Spleen (tissue), 11 donors: ENCODE results near the gene CDIPT. TPM values are rescaled to one million over a fixed set of nuclear protein-coding genes. Genes with fewer than 3 reads are reported as not detected.
A peak's percentile ranks its signal among the peaks of the same experiment; 100 is the strongest.

Experiments used
- DNase-seq: peaks from one replicate; pipeline ENCODE4 v3.0.0-alpha.2; 2020
- H3K27ac ChIP-seq, 8 donors: fragments of 200-600 bp; sonication (generic) in 7 of 8; 1 replicate in 4 of 8; 2 replicates in 4 of 8; pipeline versions ENCODE4 v1.5.0 to v1.8.0; 2016 to 2021; ENCODE audit warnings: inconsistent platforms in 4 of 8, mild to moderate bottlenecking in 4 of 8, moderate library complexity in 1 of 8
- H3K27me3 ChIP-seq, 7 donors: fragments of 200-600 bp; sonication (generic) in 6 of 7; replicated peaks in 1 of 7; 1 replicate in 4 of 7; 2 replicates in 3 of 7; pipeline versions ENCODE4 v1.5.0 to v1.8.0; 2016 to 2021; ENCODE audit warnings: inconsistent platforms in 3 of 7, mild to moderate bottlenecking in 1 of 7
- H3K36me3 ChIP-seq, 6 donors: fragments of 200-600 bp; sonication (generic) in 5 of 6; 1 replicate in 4 of 6; 2 replicates in 2 of 6; pipeline versions ENCODE4 v1.5.0 to v1.8.0; 2016 to 2021; ENCODE audit warnings: inconsistent platforms in 2 of 6
- H3K4me1 ChIP-seq, 6 donors: fragments of 200-600 bp; sonication (generic) in 5 of 6; 1 replicate in 3 of 6; 2 replicates in 3 of 6; pipeline versions ENCODE4 v1.5.0 to v1.8.0; 2016 to 2021; ENCODE audit warnings: inconsistent platforms in 3 of 6
- H3K4me3 ChIP-seq, 8 donors: fragments of 200-600 bp; sonication (generic) in 7 of 8; 1 replicate in 4 of 8; 2 replicates in 4 of 8; pipeline versions ENCODE4 v1.5.0 to v1.8.0; 2016 to 2021; ENCODE audit warnings: inconsistent platforms in 4 of 8, mild to moderate bottlenecking in 4 of 8, moderate library complexity in 2 of 8
- H3K9me3 ChIP-seq, 8 donors: fragments of 200-600 bp; sonication (generic) in 7 of 8; 1 replicate in 4 of 8; 2 replicates in 4 of 8; pipeline versions ENCODE4 v1.5.0 to v1.8.0; 2016 to 2021; ENCODE audit warnings: inconsistent platforms in 4 of 8
- POLR2A ChIP-seq, 3 donors: fragments of 450-650 bp; IDR thresholded peaks; one replicate each; pipeline ENCODE4 v1.5.1; 2017; ENCODE audit warnings: antibody characterized with exemption in 3 of 3, mild to moderate bottlenecking in 1 of 3
- POLR2AphosphoS5 ChIP-seq, 3 donors: sonication (generic); formaldehyde crosslinking; IDR thresholded peaks; one replicate each; pipeline ENCODE4 v1.5.1; 2017; ENCODE audit warnings: antibody characterized with exemption in 3 of 3
- WGBS, 5 donors: extraction: QIAGEN DNeasy Blood & Tissue Kit in 3 of 5; methylation state at CpG; one replicate each; pipeline versions ENCODE4 v1.1.5 to v1.1.7; 2013 to 2018; 5-methylcytosine and 5-hydroxymethylcytosine counted together
- intact Hi-C: fragments of 100-400 bp; cut with DNase I; formaldehyde crosslinking; loops from one replicate; pipeline ENCODE4 v1.15.0; 2023; ENCODE audit warnings: low total_unique reads
- polyA plus RNA-seq, 3 donors: library from polyadenylated mRNA; stranded (reverse); fragments of 200-250 nt; gene quantifications; one replicate each; pipeline ENCODE4 v1.2.1, GENCODE V29; 2013
- total RNA-seq, 7 donors: library from RNA; depleted of rRNA in 3 of 7; stranded (reverse); fragments of >200 nt in 3 of 7; fragmentation: NEBNext Ultra II Directional in 4 of 7; extraction: Animal tissue kit (Norgen Biotek cat#: 25700) in 4 of 7; gene quantifications; one replicate each; pipeline versions ENCODE4 v1.1.0 to v1.2.1, GENCODE V29; 2016 to 2021
- TF ChIP-seq, protein P1 (sequence below), 11 experiments: fragments of 200-600 bp in 7 of 11; fragments of 450-650 bp in 4 of 11; sonication (generic) in 4 of 11; IDR thresholded peaks in 8 of 11; conservative IDR thresholded peaks in 3 of 11; 1 replicate in 7 of 11; 2 replicates in 4 of 11; pipeline versions ENCODE4 v1.4.0 to v1.8.0; 2016 to 2021; ENCODE audit warnings: antibody characterized with exemption in 11 of 11, inconsistent platforms in 4 of 11, mild to moderate bottlenecking in 1 of 11
- donor health status: healthy with polysubstance abuse.
- donor health status: DM: no; HTN: no; CAD: no; lungs with moderate emphysema.
- donor health status: DM: no; HTN: no; CAD: no.
- donor health status: Bipolar disorder and iron deficiency.
- donor health status: healthy.
- donor health status: DM: no; HTN: no; CAD: no.
- donor health status: DM: yes; HTN: yes; CAD: no.

The CDIPT gene
- total and polyA plus RNA-seq, 10 donors: 43.7 to 81.2 (median 65.5) TPM

DNA sequence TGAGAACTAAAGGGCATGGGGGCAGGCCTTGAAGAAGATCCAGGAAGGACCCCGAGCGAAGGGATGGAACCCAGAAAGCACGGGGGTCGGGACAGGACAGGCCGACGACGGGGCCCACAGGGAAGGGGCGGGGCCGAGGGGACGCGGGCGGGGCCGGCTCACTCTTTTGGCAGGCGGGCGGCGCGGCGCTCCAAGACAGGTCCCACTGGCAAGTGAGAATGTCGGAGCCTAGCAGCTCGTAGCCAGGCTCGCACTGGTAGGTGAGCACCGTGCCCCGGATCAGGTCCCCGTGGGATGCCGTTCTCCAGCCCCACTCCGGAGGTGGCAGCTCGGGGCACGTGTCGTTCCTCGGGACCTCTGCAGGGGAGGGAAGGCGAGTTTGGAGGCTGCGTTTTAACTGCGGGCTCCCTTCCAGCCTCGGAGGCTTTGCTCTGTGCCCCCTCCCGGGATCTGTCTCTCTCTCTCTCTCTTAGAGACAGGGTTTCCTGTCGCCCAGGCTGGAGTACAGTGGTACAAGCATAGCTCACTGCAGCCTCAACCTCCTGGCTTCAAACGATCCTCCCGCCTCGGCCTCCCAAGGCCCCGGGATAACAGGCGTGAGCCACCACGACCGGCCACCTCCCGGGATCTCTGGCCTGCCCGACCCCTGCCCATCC, 13.7 kb upstream of the CDIPT start:
- H3K4me3 ChIP-seq: peak overlapping the region; percentile 7 to 66 (median 26)
- no peak for DNase-seq
- H3K27ac ChIP-seq: no peak overlapping the region
- TF ChIP-seq POLR2A (IDR thresholded peaks at IDR 0.05) (no peak), POLR2AphosphoS5 (IDR thresholded peaks at IDR 0.05) (no peak)
- TF ChIP-seq, protein P1, sequence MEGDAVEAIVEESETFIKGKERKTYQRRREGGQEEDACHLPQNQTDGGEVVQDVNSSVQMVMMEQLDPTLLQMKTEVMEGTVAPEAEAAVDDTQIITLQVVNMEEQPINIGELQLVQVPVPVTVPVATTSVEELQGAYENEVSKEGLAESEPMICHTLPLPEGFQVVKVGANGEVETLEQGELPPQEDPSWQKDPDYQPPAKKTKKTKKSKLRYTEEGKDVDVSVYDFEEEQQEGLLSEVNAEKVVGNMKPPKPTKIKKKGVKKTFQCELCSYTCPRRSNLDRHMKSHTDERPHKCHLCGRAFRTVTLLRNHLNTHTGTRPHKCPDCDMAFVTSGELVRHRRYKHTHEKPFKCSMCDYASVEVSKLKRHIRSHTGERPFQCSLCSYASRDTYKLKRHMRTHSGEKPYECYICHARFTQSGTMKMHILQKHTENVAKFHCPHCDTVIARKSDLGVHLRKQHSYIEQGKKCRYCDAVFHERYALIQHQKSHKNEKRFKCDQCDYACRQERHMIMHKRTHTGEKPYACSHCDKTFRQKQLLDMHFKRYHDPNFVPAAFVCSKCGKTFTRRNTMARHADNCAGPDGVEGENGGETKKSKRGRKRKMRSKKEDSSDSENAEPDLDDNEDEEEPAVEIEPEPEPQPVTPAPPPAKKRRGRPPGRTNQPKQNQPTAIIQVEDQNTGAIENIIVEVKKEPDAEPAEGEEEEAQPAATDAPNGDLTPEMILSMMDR (IDR thresholded peaks at IDR 0.05 in 8 of 11, conservative IDR thresholded peaks at IDR 0.05 in 3 of 11): no peak
- peaks cover 0 to 67% (median 28%) of the 10 kb centered on the region in 7 donors for H3K27me3 ChIP-seq
- peaks cover 3 to 19% (median 16%) of the 10 kb centered on the region in 6 donors for H3K4me1 ChIP-seq
- WGBS, 5 donors: 6 to 9% (median 8%) methylated on average over 36 to 45 of the region's 45 CpGs
- intact Hi-C loops: no loop called here
- no peaks in the 10 kb centered on the region for H3K36me3 ChIP-seq
- no peaks in the 10 kb centered on the region for H3K9me3 ChIP-seq

DNA sequence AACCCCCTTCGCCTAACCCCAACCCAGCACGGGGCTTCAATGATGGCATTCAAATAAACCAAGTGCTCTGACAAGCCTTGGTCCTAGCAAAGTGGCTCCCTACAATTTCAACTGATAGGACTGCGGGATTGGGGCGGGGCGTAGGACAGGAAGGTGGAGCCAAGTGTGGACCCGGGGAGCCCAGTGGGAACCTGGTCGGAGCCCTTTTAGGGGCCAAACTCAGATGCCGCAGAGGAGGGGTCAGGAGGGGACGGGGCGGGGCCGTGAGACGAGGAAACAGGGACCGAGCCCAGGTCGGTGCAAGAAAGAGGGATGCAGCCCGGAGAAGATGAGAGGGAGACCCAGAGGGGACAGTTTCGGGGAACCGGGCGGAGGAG, 13.2 kb upstream of the CDIPT start:
- H3K9me3 ChIP-seq: no peaks in the 10 kb centered on the region
- H3K27ac ChIP-seq: no peak overlapping the region
- peak overlapping the region; percentile 7 to 66 (median 26) for H3K4me3 ChIP-seq
- no peak for DNase-seq
- no peaks in the 10 kb centered on the region for H3K36me3 ChIP-seq
- H3K27me3 ChIP-seq: peaks cover 0 to 67% (median 28%) of the 10 kb centered on the region in 7 donors
- H3K4me1 ChIP-seq: peaks cover 3 to 19% (median 16%) of the 10 kb centered on the region in 6 donors
- TF ChIP-seq, protein P1 (IDR thresholded peaks at IDR 0.05 in 8 of 11, conservative IDR thresholded peaks at IDR 0.05 in 3 of 11): no peak
- TF ChIP-seq POLR2AphosphoS5 (IDR thresholded peaks at IDR 0.05) (no peak), POLR2A (IDR thresholded peaks at IDR 0.05) (no peak)
- WGBS, 5 donors: 14 to 32% (median 24%) methylated on average over 18 of the region's 18 CpGs
- intact Hi-C loops: no loop called here

DNA sequence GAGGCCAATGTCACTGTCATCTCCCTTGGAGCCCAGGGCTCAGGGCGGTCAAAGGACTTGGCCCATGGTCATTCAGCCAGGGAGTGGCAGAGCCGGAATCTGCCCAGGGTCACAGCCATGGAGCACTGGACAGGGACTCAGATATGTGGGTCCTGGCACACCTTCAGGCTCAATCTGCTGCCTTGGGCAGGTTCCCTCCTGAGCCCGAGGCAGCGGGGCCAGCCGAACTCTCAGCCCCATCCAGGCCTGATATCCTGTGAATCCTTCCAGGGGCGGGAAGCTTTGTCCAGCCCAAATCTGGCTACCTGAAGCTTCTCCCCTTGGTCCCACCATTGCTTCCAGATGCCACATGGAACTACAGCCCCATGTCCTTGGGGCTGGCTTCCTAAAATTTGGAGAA, 12.2 kb upstream of the CDIPT start:
- peaks cover 0 to 57% (median 28%) of the 10 kb centered on the region in 7 donors for H3K27me3 ChIP-seq
- 85 to 93% (median 88%) methylated on average over 6 of the region's 6 CpGs for WGBS, 5 donors

DNA sequence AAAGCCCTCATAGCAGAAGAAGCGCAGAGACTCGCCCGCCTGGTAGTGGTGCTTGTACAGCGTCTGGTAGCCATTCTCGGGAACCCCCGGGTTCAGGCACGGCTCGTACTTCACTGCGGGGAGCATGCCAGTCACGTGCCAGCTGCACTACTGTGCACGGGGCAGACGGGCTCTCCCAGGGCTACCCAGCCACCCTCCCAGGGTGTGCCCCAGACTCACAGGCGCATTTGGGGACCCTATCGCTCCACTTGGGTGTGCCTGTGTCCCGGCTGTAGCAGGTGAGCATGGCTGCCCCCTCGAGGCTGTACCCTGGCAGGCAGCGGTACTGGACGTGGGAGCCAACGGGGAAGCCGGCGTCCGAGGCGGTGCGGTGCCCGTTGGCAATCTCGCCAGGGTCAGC, 10.3 kb upstream of the CDIPT start:
- Histone ChIP-seq H3K27me3 (peaks cover 0 to 39% (median 23%) of the 10 kb centered on the region in 7 donors), H3K36me3 (no peaks in the 10 kb centered on the region), H3K4me3 (no peak overlapping the region), H3K9me3 (no peaks in the 10 kb centered on the region), H3K27ac (no peak overlapping the region), H3K4me1 (peaks cover 3 to 19% (median 16%) of the 10 kb centered on the region in 6 donors)
- TF ChIP-seq POLR2AphosphoS5 (IDR thresholded peaks at IDR 0.05) (no peak), POLR2A (IDR thresholded peaks at IDR 0.05) (no peak)
- TF ChIP-seq, protein P1 (IDR thresholded peaks at IDR 0.05 in 8 of 11, conservative IDR thresholded peaks at IDR 0.05 in 3 of 11): no peak
- 89 to 90% (median 89%) methylated on average over 17 to 26 of the region's 26 CpGs for WGBS, 5 donors
- intact Hi-C loops: no loop called here
- no peak for DNase-seq

More for the DNA sequence above, 12.2 kb upstream of the CDIPT start:
- intact Hi-C loops: no loop called here
- no peak overlapping the region for H3K4me3 ChIP-seq
- H3K9me3 ChIP-seq: no peaks in the 10 kb centered on the region
- H3K4me1 ChIP-seq: peaks cover 3 to 19% (median 16%) of the 10 kb centered on the region in 6 donors
- H3K36me3 ChIP-seq: no peaks in the 10 kb centered on the region
- no peak overlapping the region for H3K27ac ChIP-seq
- no peak for TF ChIP-seq POLR2A (IDR thresholded peaks at IDR 0.05)
- TF ChIP-seq, protein P1 (IDR thresholded peaks at IDR 0.05 in 8 of 11, conservative IDR thresholded peaks at IDR 0.05 in 3 of 11): no peak
- no peak for TF ChIP-seq POLR2AphosphoS5 (IDR thresholded peaks at IDR 0.05)
- no peak for DNase-seq
